IMR-90 (cell line): ENCODE data around the gene LOXL4. TPM values are rescaled to one million over a fixed set of nuclear protein-coding genes. Genes with fewer than 3 reads are reported as not detected.

ENCODE experiments used
- ATAC-seq: fragments of 200-7000 bp; cut with Tn5 transposase; 2 replicates; pipeline ENCODE4 v1.9.1; 2020; ENCODE audit warnings: low read depth, mild to moderate bottlenecking, moderate library complexity
- BruUV-seq: library from RNA; stranded (reverse); fragments of 400-500 nt; replicated peaks from 2 replicates; lab custom pipeline; 2021; lab: Mats Ljungman, UMichigan
- CTCF ChIA-PET: fragments of 300-600 bp; formaldehyde crosslinking; extraction: SDS; loops from one replicate; lab custom pipeline; 2021; ENCODE audit warnings: antibody characterized with exemption; lab: Yijun Ruan, JAX
- POLR2A ChIA-PET: fragments of 300-600 bp; sonication (Branson Sonifier 250); formaldehyde crosslinking; loops from one replicate; lab custom pipeline; 2022; ENCODE audit warnings: antibody characterized with exemption; ENCODE audit not compliant: unreplicated experiment; lab: Charles Lee
- DNase-seq: peaks from one replicate; pipeline ENCODE4 v3.0.0; 2013
- H2AFZ ChIP-seq: replicated peaks from 2 replicates; pipeline ENCODE3; 2013; ENCODE audit warnings: low read length, mild to moderate bottlenecking; ENCODE audit not compliant: poor library complexity
- H2AK5ac ChIP-seq: 2 replicates; pipeline ENCODE4 v1.6.1; 2013; ENCODE audit warnings: low read depth, low read length, inconsistent platforms
- H2AK9ac ChIP-seq: replicated peaks from 2 replicates; pipeline ENCODE3; 2013; ENCODE audit warnings: mild to moderate bottlenecking, low read depth, low read length, moderate library complexity; ENCODE audit not compliant: poor library complexity
- H2BK120ac ChIP-seq: 2 replicates; pipeline ENCODE4 v1.6.1; 2013; ENCODE audit warnings: low read depth, low read length, inconsistent platforms
- H2BK15ac ChIP-seq: 3 replicates; pipeline ENCODE4 v1.6.1; 2013; ENCODE audit warnings: low read depth, low read length, inconsistent platforms
- H2BK20ac ChIP-seq: 2 replicates; pipeline ENCODE4 v1.6.1; 2013; ENCODE audit warnings: low read depth, mild to moderate bottlenecking, inconsistent platforms, low read length, moderate library complexity
- H2BK5ac ChIP-seq: 2 replicates; pipeline ENCODE4 v1.6.1; 2013; ENCODE audit warnings: mild to moderate bottlenecking, low read depth, low read length, inconsistent platforms; ENCODE audit not compliant: poor library complexity, severe bottlenecking
- H3K14ac ChIP-seq: replicated peaks from 2 replicates; pipeline ENCODE4 v1.6.1; 2013; ENCODE audit warnings: low read depth, low read length, inconsistent platforms
- H3K18ac ChIP-seq: 2 replicates; pipeline ENCODE4 v1.6.1; 2013; ENCODE audit warnings: low read depth, low read length, control low read depth
- H3K23ac ChIP-seq: 2 replicates; pipeline ENCODE4 v1.6.1; 2013; ENCODE audit warnings: low read depth, low read length, inconsistent platforms
- H3K27ac ChIP-seq: 2 replicates; pipeline ENCODE4 v1.5.1; 2013; ENCODE audit warnings: mild to moderate bottlenecking, control low read depth, low read length; ENCODE audit not compliant: insufficient read depth
- H3K27me3 ChIP-seq: 2 replicates; pipeline ENCODE4 v1.6.1; 2013; ENCODE audit warnings: low read length; ENCODE audit not compliant: control insufficient read depth, insufficient read depth
- H3K36me3 ChIP-seq: 2 replicates; pipeline ENCODE4 v1.6.1; 2013; ENCODE audit warnings: low read length, mixed read lengths; ENCODE audit not compliant: control insufficient read depth, insufficient read depth
- H3K4ac ChIP-seq: 2 replicates; pipeline ENCODE4 v1.6.1; 2013; ENCODE audit warnings: low read depth, low read length, inconsistent platforms
- H3K4me1 ChIP-seq: 2 replicates; pipeline ENCODE4 v1.6.1; 2013; ENCODE audit warnings: low read length, mixed read lengths; ENCODE audit not compliant: control insufficient read depth, insufficient read depth
- H3K4me2 ChIP-seq: 2 replicates; pipeline ENCODE4 v1.6.1; 2013; ENCODE audit warnings: low read depth, mild to moderate bottlenecking, control low read depth, low read length, moderate library complexity
- H3K4me3 ChIP-seq: 2 replicates; pipeline ENCODE4 v1.5.1; 2013; ENCODE audit warnings: low read depth, mild to moderate bottlenecking, control low read depth, low read length, moderate library complexity; ENCODE audit not compliant: insufficient read depth
- H3K56ac ChIP-seq: 2 replicates; pipeline ENCODE4 v1.6.1; 2013; ENCODE audit warnings: low read length, inconsistent platforms; ENCODE audit not compliant: insufficient read depth; ENCODE audit errors: extremely low read depth
- H3K79me1 ChIP-seq, 2 experiments: 2 replicates each; pipeline ENCODE4 v1.6.1; 2013; ENCODE audit warnings: low read length in 2 of 2, inconsistent platforms in 1 of 2, low read depth in 1 of 2
- H3K9ac ChIP-seq: 2 replicates; pipeline ENCODE4 v1.6.1; 2013; ENCODE audit warnings: low read depth, low read length, control low read depth
- H3K9me1 ChIP-seq: 2 replicates; pipeline ENCODE4 v1.6.1; 2013; ENCODE audit warnings: low read length, inconsistent platforms; ENCODE audit not compliant: insufficient read depth
- H3K9me3 ChIP-seq: 2 replicates; pipeline ENCODE4 v1.6.1; 2013; ENCODE audit warnings: low read length; ENCODE audit not compliant: control insufficient read depth, insufficient read depth
- H4K20me1 ChIP-seq: 2 replicates; pipeline ENCODE4 v1.6.1; 2013; ENCODE audit warnings: low read length, inconsistent platforms; ENCODE audit not compliant: insufficient read depth
- H4K5ac ChIP-seq: 2 replicates; pipeline ENCODE4 v1.6.1; 2013; ENCODE audit warnings: mild to moderate bottlenecking, low read depth, low read length, control low read depth
- H4K8ac ChIP-seq, 2 experiments: 2 replicates each; pipeline ENCODE4 v1.6.1; 2013; ENCODE audit warnings: low read depth in 2 of 2, low read length in 2 of 2, control low read depth in 1 of 2, inconsistent platforms in 1 of 2
- H4K91ac ChIP-seq: 2 replicates; pipeline ENCODE4 v1.6.1; 2013; ENCODE audit warnings: low read depth, low read length, inconsistent platforms; ENCODE audit not compliant: insufficient read depth
- CEBPB ChIP-seq: IDR thresholded peaks from 2 replicates; pipeline ENCODE4 v1.6.1; 2012; ENCODE audit warnings: low read depth, low read length, improper control_type of control experiment
- CHD1 ChIP-seq: IDR thresholded peaks from 2 replicates; pipeline ENCODE4 v1.6.1; 2012; ENCODE audit warnings: low read depth, low read length, improper control_type of control experiment
- CTCF ChIP-seq: conservative IDR thresholded peaks from 2 replicates; pipeline ENCODE4 v1.5.1; 2012; ENCODE audit warnings: mild to moderate bottlenecking, low read depth, low read length, improper control_type of control experiment
- FOS ChIP-seq: fragments of 150-350 bp; IDR thresholded peaks from 2 replicates; pipeline ENCODE4 v1.6.1; 2016; ENCODE audit warnings: low read depth, low read length
- MAFK ChIP-seq: IDR thresholded peaks from 2 replicates; pipeline ENCODE4 v1.6.1; 2012; ENCODE audit warnings: low read depth, low read length, improper control_type of control experiment
- MAZ ChIP-seq: IDR thresholded peaks from 2 replicates; pipeline ENCODE4 v1.6.1; 2012; ENCODE audit warnings: low read depth, mild to moderate bottlenecking, low read length, improper control_type of control experiment, moderate library complexity, borderline replicate concordance
- MXI1 ChIP-seq: IDR thresholded peaks from 2 replicates; pipeline ENCODE4 v1.6.1; 2012; ENCODE audit warnings: low read depth, mild to moderate bottlenecking, low read length, moderate library complexity, borderline replicate concordance
- POLR2A ChIP-seq: IDR thresholded peaks from 2 replicates; pipeline ENCODE4 v1.6.1; 2012; ENCODE audit warnings: mild to moderate bottlenecking, low read depth, low read length
- RCOR1 ChIP-seq: IDR thresholded peaks from 2 replicates; pipeline ENCODE4 v1.6.1; 2012; ENCODE audit warnings: mild to moderate bottlenecking, low read length, improper control_type of control experiment; ENCODE audit not compliant: insufficient replicate concordance
- SMC3 ChIP-seq: fragments of 150-350 bp; IDR thresholded peaks from 2 replicates; pipeline ENCODE4 v1.6.1; 2016; ENCODE audit warnings: low read depth, mild to moderate bottlenecking, antibody characterized with exemption, low read length, moderate library complexity
- USF2 ChIP-seq: fragments of 150-350 bp; IDR thresholded peaks from 2 replicates; pipeline ENCODE4 v1.6.1; 2017; ENCODE audit warnings: mild to moderate bottlenecking, antibody characterized with exemption, low read length, low read depth
- WGBS, 2 experiments: methylation state at CpG; one replicate each; pipeline versions ENCODE4 v1.1.5 to v1.1.7; 2013; ENCODE audit warnings: missing lambda C conversion rate in 2 of 2; ENCODE audit not compliant: insufficient read length in 1 of 2; ENCODE audit errors: extremely low coverage in 2 of 2; 5-methylcytosine and 5-hydroxymethylcytosine counted together
- dilution Hi-C: fragments of 300-500 bp; cut with HindIII; formaldehyde crosslinking; loops from one replicate; pipeline ENCODE4 v1.14.3; 2018; ENCODE audit warnings: low sequenced_read_pairs; ENCODE audit not compliant: unreplicated experiment
- in situ Hi-C: fragments of 300-500 bp; cut with MboI; formaldehyde crosslinking; loops from 3 replicates; pipeline ENCODE4 v1.14.3; 2019; ENCODE audit warnings: low sequenced_read_pairs, inconsistent platforms, mixed read lengths
- intact Hi-C: fragments of 100-400 bp; cut with micrococcal nuclease; formaldehyde crosslinking; loops from 2 replicates; pipeline ENCODE4 v1.10.0; 2022
- polyA plus RNA-seq, 3 experiments: library from polyadenylated mRNA; depleted of rRNA; stranded (reverse); fragments of >200 nt; gene quantifications; 2 replicates each; pipeline ENCODE4 v1.2.3, GENCODE V29; 2012; ENCODE audit warnings: low replicate concordance in 1 of 3
- total RNA-seq: library from RNA; depleted of rRNA; stranded (reverse); fragments of >200 nt; gene quantifications from 2 replicates; pipeline ENCODE4 v1.2.3, GENCODE V29; 2012

LOXL4 gene
- total and polyA plus RNA-seq, 2 of the 4 experiments (the other 2 are of a cell fraction) = 20.8 to 26.7 TPM

GRCh38 chr10:98308669-98309365 is 40.8 kb upstream of the LOXL4 start:
- Histone ChIP-seq H3K23ac (0 out of 2 replicates have a peak overlapping the region, but pooled peaks have one; percentile 74), H3K4me3 (no peak overlapping the region), H3K9me1 (no peaks in the 10 kb centered on the region), H3K4me2 (peak overlapping the region; percentile 67), H3K36me3 (no peaks in the 10 kb centered on the region), H3K4ac (peak overlapping the region; percentile 67), H3K56ac (no peak overlapping the region), H3K79me1 (no peaks in the 10 kb centered on the region), H3K9ac (peak overlapping the region; percentile 25; the same call in 1 of the 2 replicates), H2AK9ac (peak overlapping the region; percentile 74), H4K91ac (peak overlapping the region; percentile 51; the same call in 1 of the 2 replicates), H3K27ac (peak overlapping the region; percentile 18; the same call in 1 of the 2 replicates), H4K20me1 (no peaks in the 10 kb centered on the region), H2AFZ (peak overlapping the region; percentile 97), H3K9me3 (no peaks in the 10 kb centered on the region; the same call in 1 of the 2 replicates), H3K27me3 (peaks cover 8% of the 10 kb centered on the region), H4K8ac (peak overlapping the region; percentile 36 to 83; a peak in 3 of 4 replicates), H3K14ac (peak overlapping the region; percentile 63), H3K4me1 (peaks cover 7% of the 10 kb centered on the region), H3K18ac (no peak overlapping the region), H2BK20ac (peak overlapping the region; percentile 63; the same call in 1 of the 2 replicates), H2BK120ac (peak overlapping the region; percentile 82), H2BK5ac (no peak overlapping the region), H2BK15ac (peak overlapping the region; percentile 39; the same call in 1 of the 3 replicates), H2AK5ac (0 out of 2 replicates have a peak overlapping the region, but pooled peaks have one; percentile 21), H4K5ac (no peak overlapping the region; the same call in 1 of the 2 replicates)
- in situ Hi-C loops = loop anchor here (10.0 kb wide), 1 partner anchor 144 kb away; no protein-coding TSS in a partner anchor
- TF ChIP-seq CHD1 (no peak), RCOR1 (no peak), CEBPB (no peak), MXI1 (no peak), MAZ (no peak), MAFK (no peak), FOS (no peak), CTCF (no peak), SMC3 (no peak), USF2 (no peak), POLR2A (no peak)
- WGBS, 2 experiments = 86% methylated on average over 1 of the region's 13 CpGs; no CpG with 5 or more reads in 1 of the 2 experiments
- POLR2A ChIA-PET = interaction anchor here (1.1 to 1.4 kb wide), 3 partner anchors 40 to 139 kb away, joined by 3 to 4 read pairs (median 4); no protein-coding TSS in a partner anchor
- ATAC-seq (no peak), DNase-seq (no peak)
- dilution Hi-C loops = no loop called here
- CTCF ChIA-PET = interaction anchor here (0.5 to 2.0 kb wide), 29 partner anchors 9 to 1857 kb away, joined by 3 to 23 read pairs (median 4); partner anchors contain the start of gene LOXL4
- BruUV-seq = no TSS peak
- intact Hi-C loops = loop anchor here (1.0 to 2.0 kb wide), 5 partner anchors 40 to 139 kb away; partner anchors contain the start of gene LOXL4
